Measurements from ENCODE around the gene ACCS. TPM values are rescaled to one million over a fixed set of nuclear protein-coding genes. Genes with fewer than 3 reads are reported as not detected.
A peak's percentile ranks its signal among the peaks of the same experiment; 100 is the strongest.

Gene ACCS
- total RNA-seq, 1 donor from 2014 or later = 14.2 TPM

- TF ChIP-seq CTCF (conservative IDR thresholded peaks at IDR 0.05) = no peak
- Mint-ChIP-seq H3K9me3 (no peaks in the 10 kb centered on the region), H3K4me1 (ENCODE audit: unreplicated experiment) (no peaks in the 10 kb centered on the region), H3K27ac (no peak overlapping the region), H3K36me3 (peaks cover 16% of the 10 kb centered on the region), H3K4me3 (no peak overlapping the region), H3K27me3 (no peaks in the 10 kb centered on the region)
- DNase-seq (ENCODE audit: extremely low spot score, unreplicated experiment) = no peak
Measured at GRCh38 chr11:44104481-44105294, 38.6 kb downstream of the ACCS start.

GRCh38 chr11:44108260-44108659, 42.2 kb downstream of the ACCS start:
- peaks cover 11% of the 10 kb centered on the region for H3K4me1 Mint-ChIP-seq (ENCODE audit: unreplicated experiment)
- no peak for DNase-seq (ENCODE audit: extremely low spot score, unreplicated experiment)
- H3K9me3 Mint-ChIP-seq = no peaks in the 10 kb centered on the region
- H3K27ac Mint-ChIP-seq = no peak overlapping the region
- H3K36me3 Mint-ChIP-seq = peaks cover 12% of the 10 kb centered on the region
- no peak overlapping the region for H3K4me3 Mint-ChIP-seq
- no peak for TF ChIP-seq CTCF (conservative IDR thresholded peaks at IDR 0.05)
- H3K27me3 Mint-ChIP-seq = no peaks in the 10 kb centered on the region

- H3K27me3 Mint-ChIP-seq = no peaks in the 10 kb centered on the region
- H3K4me3 Mint-ChIP-seq = no peak overlapping the region
- peak; percentile 87 for TF ChIP-seq CTCF (conservative IDR thresholded peaks at IDR 0.05)
- peaks cover 23% of the 10 kb centered on the region for H3K36me3 Mint-ChIP-seq
- no peak overlapping the region for H3K27ac Mint-ChIP-seq
- peaks cover 16% of the 10 kb centered on the region for H3K4me1 Mint-ChIP-seq (ENCODE audit: unreplicated experiment)
- H3K9me3 Mint-ChIP-seq = no peaks in the 10 kb centered on the region
- no peak for DNase-seq (ENCODE audit: extremely low spot score, unreplicated experiment)
Measured at GRCh38 chr11:44110231-44110679, 44.2 kb downstream of the ACCS start.

GRCh38 chr11:44112091-44112821, 46.2 kb downstream of the ACCS start:
- Mint-ChIP-seq H3K9me3 (no peaks in the 10 kb centered on the region), H3K4me1 (ENCODE audit: unreplicated experiment) (peaks cover 16% of the 10 kb centered on the region), H3K27ac (no peak overlapping the region), H3K36me3 (peaks cover 32% of the 10 kb centered on the region), H3K27me3 (no peaks in the 10 kb centered on the region), H3K4me3 (no peak overlapping the region)
- no peak for DNase-seq (ENCODE audit: extremely low spot score, unreplicated experiment)
- no peak for TF ChIP-seq CTCF (conservative IDR thresholded peaks at IDR 0.05)

GRCh38 chr11:44113018-44113417, 46.9 kb downstream of the ACCS start:
- no peak for TF ChIP-seq CTCF (conservative IDR thresholded peaks at IDR 0.05)
- Mint-ChIP-seq H3K9me3 (no peaks in the 10 kb centered on the region), H3K4me3 (no peak overlapping the region), H3K4me1 (ENCODE audit: unreplicated experiment) (peaks cover 16% of the 10 kb centered on the region), H3K36me3 (peaks cover 29% of the 10 kb centered on the region), H3K27ac (no peak overlapping the region), H3K27me3 (no peaks in the 10 kb centered on the region)
- no peak for DNase-seq (ENCODE audit: extremely low spot score, unreplicated experiment)
